Neural progenitor cell (in vitro differentiated cells): ENCODE measurements around the gene IGSF10.
A peak's percentile ranks its signal among the peaks of the same experiment; 100 is the strongest.

Source experiments
- CTCF ChIP-seq: fragments of 200-600 bp; sonication (generic); IDR thresholded peaks from 2 replicates; pipeline ENCODE4 v1.5.1; 2017; ENCODE audit warnings: antibody characterized with exemption, mild to moderate bottlenecking
- EZH2 ChIP-seq: fragments of 200-600 bp; sonication (generic); IDR thresholded peaks from 2 replicates; pipeline ENCODE4 v1.6.1; 2017; ENCODE audit warnings: antibody characterized with exemption, mild to moderate bottlenecking, moderate library complexity
- EZH2phosphoT487 ChIP-seq: fragments of 200-600 bp; sonication (generic); IDR thresholded peaks from 2 replicates; pipeline ENCODE4 v1.6.1; 2017; ENCODE audit warnings: antibody characterized with exemption

GRCh38 chr3:151412989-151413388 is 47.9 kb downstream of the IGSF10 start:
- TF ChIP-seq CTCF, result peak; percentile 33
- no peak for TF ChIP-seq EZH2
- TF ChIP-seq EZH2phosphoT487, result no peak
